ENCODE results near the gene SERPINA3. TPM values are rescaled to one million over a fixed set of nuclear protein-coding genes. Genes with fewer than 3 reads are reported as not detected.

SERPINA3 gene
- total RNA-seq, 1 donor from 2014 or later: not detected

DNA sequence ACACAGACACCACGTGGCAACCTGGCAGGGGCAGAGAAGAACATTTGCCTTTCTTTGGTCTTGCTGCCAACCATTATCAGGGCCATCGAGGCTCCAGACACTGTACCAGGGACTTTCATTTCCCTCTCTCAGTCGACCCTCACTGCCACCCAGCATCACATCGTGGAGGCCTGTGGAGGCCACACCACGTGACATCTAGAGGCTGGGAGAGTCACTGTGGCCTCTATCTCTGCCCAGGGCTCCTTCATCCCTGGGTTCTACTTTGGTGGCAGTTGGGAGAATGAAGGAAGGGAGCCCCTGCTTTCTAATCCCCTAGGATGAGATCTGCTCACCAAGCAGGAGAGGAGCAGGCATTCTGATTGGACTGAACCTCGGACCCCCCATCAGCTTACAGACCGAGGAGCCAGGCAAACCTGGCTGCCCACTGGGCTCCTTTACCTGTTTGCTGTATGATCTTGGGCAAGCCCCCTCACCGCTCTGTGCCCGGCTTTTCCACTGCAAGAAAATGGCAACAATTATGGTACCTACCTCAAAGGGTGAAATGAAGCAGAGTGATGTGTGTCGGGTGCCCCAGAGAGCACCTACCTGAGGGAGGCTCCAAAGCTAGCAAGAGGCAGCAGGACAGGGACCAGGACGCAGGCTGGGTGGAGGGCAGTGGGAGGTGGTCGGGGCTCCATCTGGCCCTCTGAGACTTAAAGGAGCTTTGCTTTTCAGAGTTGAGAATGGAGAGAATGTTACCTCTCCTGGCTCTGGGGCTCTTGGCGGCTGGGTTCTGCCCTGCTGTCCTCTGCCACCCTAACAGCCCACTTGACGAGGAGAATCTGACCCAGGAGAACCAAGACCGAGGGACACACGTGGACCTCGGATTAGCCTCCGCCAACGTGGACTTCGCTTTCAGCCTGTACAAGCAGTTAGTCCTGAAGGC is 1.8 kb downstream of the SERPINA3 start:
- DNase-seq (ENCODE audit: low read depth, low spot score): no peak
- H3K36me3 Mint-ChIP-seq (ENCODE audit: low read depth): peaks cover 9% of the 10 kb centered on the region
- peaks cover 14% of the 10 kb centered on the region for H3K9me3 Mint-ChIP-seq
- TF ChIP-seq, protein P1, sequence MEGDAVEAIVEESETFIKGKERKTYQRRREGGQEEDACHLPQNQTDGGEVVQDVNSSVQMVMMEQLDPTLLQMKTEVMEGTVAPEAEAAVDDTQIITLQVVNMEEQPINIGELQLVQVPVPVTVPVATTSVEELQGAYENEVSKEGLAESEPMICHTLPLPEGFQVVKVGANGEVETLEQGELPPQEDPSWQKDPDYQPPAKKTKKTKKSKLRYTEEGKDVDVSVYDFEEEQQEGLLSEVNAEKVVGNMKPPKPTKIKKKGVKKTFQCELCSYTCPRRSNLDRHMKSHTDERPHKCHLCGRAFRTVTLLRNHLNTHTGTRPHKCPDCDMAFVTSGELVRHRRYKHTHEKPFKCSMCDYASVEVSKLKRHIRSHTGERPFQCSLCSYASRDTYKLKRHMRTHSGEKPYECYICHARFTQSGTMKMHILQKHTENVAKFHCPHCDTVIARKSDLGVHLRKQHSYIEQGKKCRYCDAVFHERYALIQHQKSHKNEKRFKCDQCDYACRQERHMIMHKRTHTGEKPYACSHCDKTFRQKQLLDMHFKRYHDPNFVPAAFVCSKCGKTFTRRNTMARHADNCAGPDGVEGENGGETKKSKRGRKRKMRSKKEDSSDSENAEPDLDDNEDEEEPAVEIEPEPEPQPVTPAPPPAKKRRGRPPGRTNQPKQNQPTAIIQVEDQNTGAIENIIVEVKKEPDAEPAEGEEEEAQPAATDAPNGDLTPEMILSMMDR (conservative IDR thresholded peaks at IDR 0.05): no peak
- H3K4me3 Mint-ChIP-seq: no peak overlapping the region
- H3K27ac Mint-ChIP-seq (ENCODE audit: unreplicated experiment): no peak overlapping the region
- peaks cover 4% of the 10 kb centered on the region for H3K4me1 Mint-ChIP-seq
- peaks cover 4% of the 10 kb centered on the region for H3K27me3 Mint-ChIP-seq (ENCODE audit: low read depth)

DNA sequence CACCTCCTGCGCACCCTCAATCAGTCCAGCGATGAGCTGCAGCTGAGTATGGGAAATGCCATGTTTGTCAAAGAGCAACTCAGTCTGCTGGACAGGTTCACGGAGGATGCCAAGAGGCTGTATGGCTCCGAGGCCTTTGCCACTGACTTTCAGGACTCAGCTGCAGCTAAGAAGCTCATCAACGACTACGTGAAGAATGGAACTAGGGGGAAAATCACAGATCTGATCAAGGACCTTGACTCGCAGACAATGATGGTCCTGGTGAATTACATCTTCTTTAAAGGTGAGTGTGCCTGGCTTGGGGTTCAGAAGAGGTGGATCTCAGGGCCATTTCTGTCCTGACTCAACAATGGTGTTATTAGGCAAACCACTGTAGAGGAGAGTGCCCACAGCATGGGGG is 2.6 kb downstream of the SERPINA3 start:
- TF ChIP-seq, protein P1 (conservative IDR thresholded peaks at IDR 0.05): no peak
- Mint-ChIP-seq H3K4me3 (no peak overlapping the region), H3K9me3 (peaks cover 15% of the 10 kb centered on the region), H3K4me1 (peaks cover 4% of the 10 kb centered on the region), H3K27ac (ENCODE audit: unreplicated experiment) (peak overlapping the region; percentile 50), H3K36me3 (ENCODE audit: low read depth) (peaks cover 9% of the 10 kb centered on the region), H3K27me3 (ENCODE audit: low read depth) (peaks cover 4% of the 10 kb centered on the region)
- DNase-seq (ENCODE audit: low read depth, low spot score): no peak

DNA sequence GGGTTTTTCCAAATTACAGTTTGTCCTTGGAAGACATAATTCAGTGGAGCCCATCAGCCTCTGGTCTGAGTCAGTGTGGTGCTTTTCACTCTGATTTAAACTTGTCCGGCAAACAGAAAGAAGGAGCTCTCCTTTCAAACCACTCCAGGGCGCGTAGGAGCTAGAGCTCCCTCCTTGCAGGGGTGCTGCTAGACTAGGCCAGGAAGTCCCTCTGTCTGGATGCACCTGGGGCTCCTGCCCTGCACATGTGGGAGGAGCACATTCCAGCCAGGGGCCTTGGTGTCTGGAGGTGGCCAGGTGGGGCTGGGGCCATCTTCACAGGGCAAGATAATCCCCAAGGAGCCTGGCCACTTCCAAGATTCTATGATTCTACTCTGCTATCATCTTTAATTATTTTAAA is 3.1 kb downstream of the SERPINA3 start:
- peaks cover 15% of the 10 kb centered on the region for H3K9me3 Mint-ChIP-seq
- H3K4me1 Mint-ChIP-seq: peaks cover 4% of the 10 kb centered on the region
- H3K36me3 Mint-ChIP-seq (ENCODE audit: low read depth): peaks cover 9% of the 10 kb centered on the region
- peaks cover 4% of the 10 kb centered on the region for H3K27me3 Mint-ChIP-seq (ENCODE audit: low read depth)
- TF ChIP-seq, protein P1 (conservative IDR thresholded peaks at IDR 0.05): no peak
- H3K4me3 Mint-ChIP-seq: no peak overlapping the region
- H3K27ac Mint-ChIP-seq (ENCODE audit: unreplicated experiment): no peak overlapping the region
- no peak for DNase-seq (ENCODE audit: low read depth, low spot score)

DNA sequence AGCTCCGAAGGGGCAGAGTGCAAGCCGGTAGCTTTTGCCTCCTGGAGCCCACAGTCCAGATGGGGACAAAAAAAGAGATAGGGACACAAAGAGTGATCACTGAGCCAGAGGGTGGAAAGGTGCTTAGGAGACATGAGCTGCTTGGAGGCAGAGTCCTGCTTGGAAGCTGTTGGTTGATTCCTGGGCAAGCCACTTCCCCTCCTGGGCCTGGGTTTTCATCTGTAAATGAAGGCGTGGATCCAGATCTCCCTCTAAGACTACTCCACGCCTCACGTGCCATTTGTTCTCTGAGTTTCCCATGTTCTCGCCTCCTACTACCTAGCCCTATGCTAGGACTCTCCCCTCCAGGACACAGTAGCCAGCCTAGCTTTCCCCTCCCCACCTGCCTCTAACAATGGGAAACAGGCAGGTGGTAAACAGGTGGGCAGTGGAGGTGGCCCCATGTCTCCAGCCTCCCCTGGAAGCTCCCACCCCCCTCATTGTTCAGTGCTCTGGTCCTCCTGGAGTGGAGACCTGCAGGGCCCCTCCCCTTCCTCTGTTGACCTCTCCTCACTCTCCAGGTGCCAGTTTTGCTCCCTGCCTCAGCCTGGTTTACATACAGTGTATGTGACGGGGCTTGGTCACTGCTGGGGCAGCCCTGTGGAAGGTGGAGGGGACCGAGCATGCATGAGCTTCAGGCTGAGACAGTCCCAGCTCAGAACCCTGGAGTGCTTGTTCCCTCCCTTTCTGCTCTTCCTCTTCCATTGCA is 3.8 kb downstream of the SERPINA3 start:
- no peak overlapping the region for H3K27ac Mint-ChIP-seq (ENCODE audit: unreplicated experiment)
- peaks cover 15% of the 10 kb centered on the region for H3K9me3 Mint-ChIP-seq
- H3K27me3 Mint-ChIP-seq (ENCODE audit: low read depth): peaks cover 6% of the 10 kb centered on the region
- no peak overlapping the region for H3K4me3 Mint-ChIP-seq
- H3K36me3 Mint-ChIP-seq (ENCODE audit: low read depth): peaks cover 9% of the 10 kb centered on the region
- TF ChIP-seq, protein P1 (conservative IDR thresholded peaks at IDR 0.05): no peak
- DNase-seq (ENCODE audit: low read depth, low spot score): no peak
- H3K4me1 Mint-ChIP-seq: peaks cover 4% of the 10 kb centered on the region

DNA sequence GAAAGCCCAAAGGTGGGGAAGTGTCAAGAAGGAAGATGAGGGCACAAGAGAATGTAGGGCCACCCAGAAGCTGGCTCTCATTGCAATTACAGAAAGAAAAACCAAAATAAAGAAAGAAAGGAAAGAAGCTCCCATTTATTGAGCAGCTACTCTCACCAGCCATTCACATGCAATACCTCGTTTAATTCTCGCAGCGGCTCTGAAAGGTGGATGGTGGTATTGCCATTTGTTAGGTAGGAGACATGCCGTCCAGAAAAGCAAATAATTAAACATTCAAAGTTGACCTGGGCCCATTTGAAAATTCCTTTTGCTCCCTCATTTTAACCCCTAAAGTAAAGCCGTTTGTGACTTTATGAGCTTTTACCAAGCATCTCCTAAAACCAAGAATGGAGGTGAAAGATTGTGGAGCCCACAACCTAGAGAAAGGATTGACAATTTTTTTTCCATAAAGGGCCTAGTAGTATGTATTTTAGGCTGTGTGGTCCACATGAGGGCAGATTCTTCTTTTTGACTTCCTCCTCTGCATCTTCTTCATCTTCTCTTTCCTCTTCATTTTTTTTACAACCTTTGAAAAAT is 5.3 kb downstream of the SERPINA3 start:
- peaks cover 11% of the 10 kb centered on the region for H3K27me3 Mint-ChIP-seq (ENCODE audit: low read depth)
- no peak for DNase-seq (ENCODE audit: low read depth, low spot score)
- peaks cover 9% of the 10 kb centered on the region for H3K36me3 Mint-ChIP-seq (ENCODE audit: low read depth)
- H3K27ac Mint-ChIP-seq (ENCODE audit: unreplicated experiment): no peak overlapping the region
- no peak overlapping the region for H3K4me3 Mint-ChIP-seq
- no peaks in the 10 kb centered on the region for H3K4me1 Mint-ChIP-seq
- H3K9me3 Mint-ChIP-seq: peaks cover 15% of the 10 kb centered on the region
- TF ChIP-seq, protein P1 (conservative IDR thresholded peaks at IDR 0.05): no peak

Data from neural crest cell (in vitro differentiated cells).